GM21423 (cell line): ENCODE measurements around the gene SAT2.
"Not testable (repeated sequence)": the region's sequence is repeated elsewhere in the genome, so short reads cannot be mapped to it uniquely, and the experiment has no call there.

Experiments
- ATAC-seq: cut with Tn5 transposase; IDR thresholded peaks from one replicate; pipeline ENCODE4 v1.9.1; 2021; ENCODE audit warnings: mild to moderate bottlenecking, moderate library complexity; ENCODE audit not compliant: unreplicated experiment

SAT2 gene

GRCh38 chr17:7627250-7628121 lies at the start of gene SAT2:
Gene SAT2 (minus strand): TSS chr17:7627821. CDS start chr17:7627635, 186 bp downstream.
- ATAC-seq: peak; percentile 94

GRCh38 chr17:7676533-7676932 lies 48.9 kb upstream of the SAT2 start:
- ATAC-seq: no peak

GRCh38 chr17:7674934-7675333 lies 47.3 kb upstream of the SAT2 start:
- ATAC-seq: no peak

GRCh38 chr17:7673239-7673638 lies 45.6 kb upstream of the SAT2 start:
- no peak for ATAC-seq

- ATAC-seq: no peak
Measured at GRCh38 chr17:7668482-7668881, 40.9 kb upstream of the SAT2 start.

GRCh38 chr17:7667656-7668406 lies 40.2 kb upstream of the SAT2 start:
- ATAC-seq: no peak

GRCh38 chr17:7656958-7657609 lies 29.5 kb upstream of the SAT2 start:
- ATAC-seq: no peak

- no peak for ATAC-seq
Measured at GRCh38 chr17:7655541-7655840, 27.9 kb upstream of the SAT2 start.

- ATAC-seq: no peak
Measured at GRCh38 chr17:7654832-7655540, 27.4 kb upstream of the SAT2 start.

GRCh38 chr17:7652388-7653356 lies 25.1 kb upstream of the SAT2 start:
- ATAC-seq: no peak

GRCh38 chr17:7651665-7652387 lies 24.2 kb upstream of the SAT2 start:
- ATAC-seq: no peak

- no peak for ATAC-seq
Measured at GRCh38 chr17:7651097-7651664, 23.6 kb upstream of the SAT2 start.

GRCh38 chr17:7650509-7651096 lies 23.0 kb upstream of the SAT2 start, which contains the start of gene ATP1B2:
Gene ATP1B2 (plus strand): TSS chr17:7650926. CDS start chr17:7651519, 593 bp downstream.
- no peak for ATAC-seq

GRCh38 chr17:7647018-7647417 lies 19.4 kb upstream of the SAT2 start:
- no peak for ATAC-seq

- ATAC-seq: no peak
Measured at GRCh38 chr17:7646457-7646856, 18.8 kb upstream of the SAT2 start.

- ATAC-seq: no peak
Measured at GRCh38 chr17:7644775-7645174, 17.2 kb upstream of the SAT2 start.

GRCh38 chr17:7641635-7642034 lies 14.0 kb upstream of the SAT2 start:
- ATAC-seq: not testable (repeated sequence)

- no peak for ATAC-seq
Measured at GRCh38 chr17:7640783-7641182, 13.2 kb upstream of the SAT2 start.
